HG03139 (cell line): ENCODE data around the gene ZBTB17.
"Not testable (repeated sequence)": the region's sequence is repeated elsewhere in the genome, so short reads cannot be mapped to it uniquely, and the experiment has no call there.

Source experiments
- ATAC-seq: cut with Tn5 transposase; IDR thresholded peaks from one replicate; pipeline ENCODE4 v1.9.1; 2021; ENCODE audit not compliant: unreplicated experiment

The ZBTB17 gene

DNA sequence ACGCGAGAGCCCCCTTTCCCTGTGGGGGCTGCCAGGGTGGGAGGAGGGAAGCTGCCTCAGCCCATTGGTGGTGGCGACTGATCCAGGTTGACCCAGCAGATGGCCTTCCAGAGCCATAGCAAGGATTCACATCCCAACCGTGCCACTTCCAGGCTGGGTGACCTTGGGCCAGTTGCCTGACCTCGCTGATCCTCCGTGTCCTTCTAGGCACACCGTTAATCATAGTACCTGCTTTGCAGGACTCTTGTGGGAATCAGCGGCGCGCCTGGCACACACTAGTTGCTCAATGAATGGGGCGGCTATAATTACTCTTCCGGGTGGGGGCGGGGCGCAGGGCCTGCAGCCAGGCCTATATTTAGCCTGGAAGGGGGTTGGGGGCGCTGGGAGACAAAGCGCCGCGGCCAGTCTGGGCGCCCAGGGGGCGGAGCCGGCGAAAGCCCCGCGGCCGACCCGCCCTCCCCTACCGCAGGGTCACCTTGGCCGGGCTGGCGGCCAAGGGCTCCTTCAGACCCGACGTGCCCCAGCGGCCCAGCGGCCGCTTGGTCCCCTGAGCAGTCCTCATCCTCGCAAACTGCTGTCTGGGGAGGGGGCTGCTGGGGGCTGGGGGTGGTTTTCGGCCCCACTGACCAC is 36.8 kb upstream of the ZBTB17 start:
- no peak for ATAC-seq

GRCh38 chr1:16011936-16012589 is 36.2 kb upstream of the ZBTB17 start:
- no peak for ATAC-seq

GRCh38 chr1:16010837-16011236 is 34.9 kb upstream of the ZBTB17 start:
- ATAC-seq = no peak

DNA sequence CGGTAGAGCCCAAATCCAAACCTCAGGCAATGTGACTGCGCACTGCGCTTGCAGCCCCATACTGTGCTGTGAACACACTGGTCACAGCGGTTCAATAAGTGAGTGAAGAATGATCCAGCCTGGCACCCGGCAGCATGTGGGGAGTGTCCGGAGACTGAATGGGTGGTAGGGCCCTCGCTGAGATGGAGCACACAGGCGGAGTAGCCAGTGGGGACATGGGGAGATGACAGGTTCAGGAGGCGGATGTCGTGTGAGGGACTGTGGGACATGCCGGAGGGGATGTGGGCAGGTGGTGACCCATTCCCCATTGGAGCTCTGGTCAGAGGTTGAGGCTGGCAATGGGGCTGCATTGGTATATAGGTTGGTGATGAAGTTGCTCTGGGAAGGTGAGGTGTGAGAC is 33.8 kb upstream of the ZBTB17 start:
- ATAC-seq = no peak

DNA sequence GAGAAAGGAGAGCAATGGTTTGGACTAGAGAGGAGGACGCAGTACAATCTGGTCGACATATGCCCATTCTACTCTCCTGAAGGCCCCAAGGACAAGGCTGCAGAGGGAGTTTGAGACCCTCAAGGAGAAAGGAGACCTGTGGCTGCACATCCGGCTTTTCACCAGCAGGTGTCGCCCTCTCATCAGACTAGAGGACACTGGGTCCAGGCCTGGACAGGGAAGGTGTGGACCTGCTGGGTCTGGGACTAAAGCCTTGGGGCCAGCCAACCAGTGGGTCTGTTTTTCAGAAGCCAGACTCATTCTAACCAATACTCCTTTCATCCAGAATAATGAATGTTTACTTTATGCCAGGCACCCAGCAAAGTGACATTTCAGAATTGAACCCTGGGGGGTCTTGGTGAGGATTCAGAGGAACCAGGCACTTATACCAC is 33.1 kb upstream of the ZBTB17 start:
- no peak for ATAC-seq

- ATAC-seq = no peak
Observed at GRCh38 chr1:16007671-16008341, 31.9 kb upstream of the ZBTB17 start.

DNA sequence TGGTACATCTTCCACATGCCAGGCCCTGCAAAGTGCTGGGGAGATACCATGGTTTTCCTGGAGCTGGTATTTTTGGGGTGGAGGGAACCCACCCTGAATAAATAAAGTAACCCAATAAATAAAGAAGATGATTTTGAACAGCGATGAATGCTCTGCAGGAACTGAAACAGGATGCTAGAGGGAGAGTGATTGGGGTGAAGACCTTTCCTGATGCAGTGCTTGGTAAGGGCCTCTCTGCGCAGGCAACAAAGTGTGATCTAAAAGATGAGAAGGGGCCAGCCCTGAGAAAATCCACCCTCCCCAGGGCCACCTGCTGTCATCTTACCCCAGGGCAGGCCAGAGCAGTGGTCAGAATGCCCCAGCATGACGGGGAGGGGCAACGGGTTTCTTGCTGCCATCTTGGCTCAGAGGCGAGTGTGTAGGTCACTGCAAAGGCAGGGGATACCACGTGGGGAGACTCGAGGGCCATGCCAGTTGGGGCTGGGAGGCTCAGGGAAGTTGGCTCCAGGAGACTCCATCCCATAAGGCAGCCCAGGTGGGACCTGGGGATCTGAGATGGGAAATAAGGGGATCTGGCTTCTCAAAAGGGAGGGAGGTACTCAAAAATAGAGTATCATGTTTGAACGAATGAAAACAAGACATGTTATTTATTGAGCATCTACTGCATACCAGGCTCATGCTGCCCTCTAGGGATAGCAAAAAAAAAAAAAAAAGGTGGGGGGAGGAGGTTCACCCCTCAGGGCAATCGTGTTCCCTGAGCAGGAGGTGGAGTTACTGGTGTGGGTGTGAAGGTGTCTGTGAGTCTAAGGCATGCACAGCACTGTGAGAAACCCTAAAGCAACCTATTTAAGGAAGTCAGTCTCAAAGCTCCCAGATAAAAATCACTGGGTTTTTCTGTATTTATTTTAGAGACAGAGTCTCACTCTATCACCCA is 30.9 kb upstream of the ZBTB17 start:
- no peak for ATAC-seq

GRCh38 chr1:16006010-16006409 is 30.1 kb upstream of the ZBTB17 start:
- ATAC-seq = no peak

DNA sequence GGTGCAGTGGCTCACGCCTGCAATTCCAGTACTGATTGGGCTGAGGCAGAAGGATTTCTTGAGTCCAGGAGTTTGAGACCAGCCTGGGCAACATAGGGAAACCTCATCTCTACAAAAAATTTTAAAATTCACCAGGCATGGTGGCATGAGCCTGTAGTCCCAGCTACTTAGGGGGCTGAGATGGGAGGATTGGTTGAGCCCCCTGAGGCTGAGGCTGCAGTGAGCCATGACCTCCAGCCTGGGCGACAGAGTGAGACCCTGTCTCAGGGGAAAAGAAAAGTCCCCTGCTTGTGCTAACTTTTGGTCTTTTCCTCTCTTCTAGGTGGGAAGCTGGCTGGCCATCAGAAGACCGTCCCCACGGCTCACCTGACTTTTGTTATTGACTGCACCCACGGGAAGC is 29.7 kb upstream of the ZBTB17 start:
- no peak for ATAC-seq

DNA sequence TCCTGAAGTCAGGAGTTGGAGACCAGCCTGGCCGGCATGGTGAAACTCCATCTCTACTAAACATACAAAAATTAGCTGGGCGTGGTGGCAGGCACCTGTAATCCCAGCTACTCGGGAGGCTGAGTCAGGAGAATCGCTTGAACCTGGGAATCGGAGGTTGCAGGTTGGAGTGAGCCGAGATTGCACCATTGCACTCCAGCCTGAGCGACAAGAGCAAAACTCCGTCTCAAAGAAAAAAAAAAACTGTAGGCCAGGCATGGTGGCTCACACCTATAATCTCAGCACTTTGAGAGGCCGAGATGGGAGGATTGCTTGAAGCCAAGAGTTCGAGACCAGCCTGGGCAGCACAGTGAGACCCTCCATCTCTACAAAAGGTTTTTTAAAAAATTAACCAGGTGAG is 25.4 kb upstream of the ZBTB17 start:
- ATAC-seq = not testable (repeated sequence)

GRCh38 chr1:15998929-15999328 is 23.0 kb upstream of the ZBTB17 start:
- no peak for ATAC-seq

- ATAC-seq = no peak
Observed at GRCh38 chr1:15997637-15998280, 21.9 kb upstream of the ZBTB17 start.

DNA sequence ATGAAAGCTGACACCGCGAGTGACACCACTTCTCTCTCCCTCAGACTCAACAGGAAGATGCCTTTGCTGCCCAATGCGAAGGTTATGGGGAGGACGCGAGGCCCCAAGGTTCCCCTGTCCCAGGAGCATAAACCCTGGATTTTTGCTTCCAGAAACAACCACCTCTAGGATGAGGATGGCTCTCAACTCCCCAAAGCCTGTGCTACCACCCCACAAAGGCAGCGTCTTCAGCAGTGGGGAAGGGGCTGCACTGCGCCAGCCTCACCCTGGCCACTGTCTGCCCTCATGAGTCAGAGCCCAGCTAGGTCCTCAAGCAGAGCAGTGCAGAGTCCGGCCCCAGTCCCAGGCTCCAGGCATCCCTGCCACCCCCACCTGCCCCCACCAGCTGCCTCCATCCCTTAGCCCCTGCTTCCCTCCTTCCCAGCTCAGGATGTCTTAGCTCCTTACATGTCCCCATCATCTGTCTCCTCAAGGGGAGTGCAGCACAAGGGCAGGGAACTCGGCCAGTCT is 21.2 kb upstream of the ZBTB17 start:
- no peak for ATAC-seq

GRCh38 chr1:15994590-15995351 is 18.9 kb upstream of the ZBTB17 start:
- ATAC-seq = no peak

GRCh38 chr1:15994081-15994480 is 18.2 kb upstream of the ZBTB17 start:
- ATAC-seq = no peak

GRCh38 chr1:15993666-15994065 is 17.8 kb upstream of the ZBTB17 start:
- ATAC-seq = no peak

DNA sequence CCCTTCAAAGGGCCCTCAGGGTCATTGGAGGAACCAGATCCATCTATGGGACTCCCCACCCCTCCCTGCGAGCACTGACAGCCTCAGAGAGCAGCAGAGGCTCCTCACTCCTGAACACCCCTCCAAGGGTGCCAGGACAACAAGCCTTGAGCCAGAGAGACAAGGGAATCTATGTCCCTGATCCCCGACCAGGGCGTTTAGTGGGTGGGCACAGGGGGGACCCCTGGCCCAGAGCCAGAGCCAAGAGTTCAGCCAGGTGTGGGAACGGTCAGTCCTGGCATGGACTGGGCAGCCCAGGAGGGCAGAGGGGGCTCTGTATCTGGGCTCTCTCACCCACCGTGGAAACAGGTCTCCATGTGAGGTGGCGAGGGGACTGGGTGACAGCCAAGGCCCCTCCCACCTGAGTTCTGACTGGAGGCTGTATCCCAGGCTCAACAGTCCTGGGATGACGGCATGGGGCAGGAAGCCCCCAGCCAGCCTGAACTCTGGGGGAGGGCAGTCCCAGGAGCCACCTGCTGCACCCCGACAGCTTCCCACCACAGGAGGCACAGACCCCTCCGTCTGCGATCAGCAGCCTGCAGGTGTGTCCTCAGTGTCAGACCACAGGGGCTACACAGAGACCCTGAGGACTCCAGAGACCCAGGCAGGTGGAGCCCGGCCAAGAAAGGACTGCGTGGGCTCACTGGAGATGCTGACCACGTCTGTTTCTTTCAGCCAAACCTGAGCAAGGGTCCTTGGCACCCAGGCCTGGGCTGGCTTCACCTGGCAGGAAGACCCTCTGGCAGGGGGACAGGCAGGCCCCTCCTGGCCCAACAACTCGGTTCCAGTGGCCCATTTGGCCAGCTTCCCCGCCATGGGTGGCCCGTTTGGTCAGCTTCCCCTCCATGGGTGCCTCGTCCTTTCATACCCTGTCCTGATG is 16.9 kb upstream of the ZBTB17 start:
- ATAC-seq = no peak

DNA sequence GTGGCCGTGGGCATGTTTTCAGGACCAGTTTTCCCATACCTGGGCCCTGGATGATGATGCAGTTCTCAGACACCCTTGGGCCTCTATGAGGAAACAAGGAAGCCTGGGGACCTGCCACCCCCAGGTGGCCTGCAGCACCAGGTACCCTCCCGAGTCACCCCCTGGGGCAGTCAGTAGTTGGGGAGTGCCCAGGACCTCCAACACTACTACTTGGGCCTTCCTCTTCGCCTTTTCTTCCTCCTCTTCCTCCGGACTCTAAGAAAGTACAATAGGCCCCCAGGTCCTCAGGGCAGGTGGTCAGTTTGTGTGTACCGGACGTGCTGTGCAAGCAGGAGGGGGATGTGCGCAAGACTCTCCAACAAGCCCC is 16.3 kb upstream of the ZBTB17 start:
- ATAC-seq = no peak
